Stimulated activated CD8-positive, alpha-beta memory T cell treated with anti-CD3 and anti-CD28 coated beads, Interleukin-15, amount 100 ng/mL, for 4 hours (primary cell): ENCODE measurements around the gene EFNA1.
A peak's percentile ranks its signal among the peaks of the same experiment; 100 is the strongest.

ENCODE experiments used
- DNase-seq, 2 donors: peaks; one replicate each; pipeline ENCODE4 v3.0.0-alpha.2; 2020; ENCODE audit warnings: low read depth in 2 of 2

Gene EFNA1

DNA sequence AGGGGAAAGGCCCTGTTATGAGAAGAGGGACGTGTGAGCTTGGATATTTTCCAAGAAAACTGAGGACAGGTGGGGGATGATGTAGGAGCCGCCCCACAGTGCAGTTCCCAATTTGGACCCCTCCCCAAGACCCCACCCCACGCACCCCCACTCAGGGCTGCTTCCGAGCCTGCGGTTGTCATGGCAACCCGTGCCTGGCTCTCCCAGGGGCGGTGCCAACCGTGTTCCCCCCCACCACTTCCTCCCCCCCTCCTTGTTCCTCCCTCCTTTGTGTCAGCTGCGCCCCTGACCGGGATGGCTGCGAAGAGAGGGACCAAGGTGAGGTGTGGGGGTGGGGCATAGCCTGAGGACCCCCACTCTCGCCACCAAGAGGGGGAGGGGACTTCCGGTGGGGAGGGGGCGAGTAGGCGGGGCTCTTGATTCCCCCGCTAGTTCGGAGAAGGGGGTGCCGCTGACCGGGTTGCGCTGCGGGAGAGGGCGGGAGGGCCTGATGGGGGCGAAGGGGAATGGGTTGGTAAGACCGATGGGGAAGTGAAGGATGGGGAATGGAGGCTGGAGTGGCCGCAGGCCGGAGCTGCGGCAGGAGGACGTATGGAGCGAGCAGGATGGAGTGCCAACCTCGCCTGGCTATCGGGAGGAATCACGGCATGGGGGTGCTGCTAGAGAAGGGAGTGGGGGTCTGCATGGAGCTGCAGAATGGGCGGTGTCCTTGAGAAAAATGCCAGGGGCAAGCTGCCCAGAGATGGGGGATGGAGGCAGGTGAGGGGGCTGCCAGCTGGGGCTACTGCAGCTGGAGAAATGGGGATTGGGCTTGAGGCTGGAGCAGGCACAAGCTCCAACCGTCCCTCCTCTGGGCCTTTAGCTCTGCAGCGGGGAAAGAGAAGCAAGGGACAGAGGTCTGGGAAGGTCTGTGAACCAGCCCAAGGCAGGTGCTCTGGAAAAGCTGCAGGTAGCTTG is 46.9 kb downstream of the EFNA1 start:
- DNase-seq: no peak

DNA sequence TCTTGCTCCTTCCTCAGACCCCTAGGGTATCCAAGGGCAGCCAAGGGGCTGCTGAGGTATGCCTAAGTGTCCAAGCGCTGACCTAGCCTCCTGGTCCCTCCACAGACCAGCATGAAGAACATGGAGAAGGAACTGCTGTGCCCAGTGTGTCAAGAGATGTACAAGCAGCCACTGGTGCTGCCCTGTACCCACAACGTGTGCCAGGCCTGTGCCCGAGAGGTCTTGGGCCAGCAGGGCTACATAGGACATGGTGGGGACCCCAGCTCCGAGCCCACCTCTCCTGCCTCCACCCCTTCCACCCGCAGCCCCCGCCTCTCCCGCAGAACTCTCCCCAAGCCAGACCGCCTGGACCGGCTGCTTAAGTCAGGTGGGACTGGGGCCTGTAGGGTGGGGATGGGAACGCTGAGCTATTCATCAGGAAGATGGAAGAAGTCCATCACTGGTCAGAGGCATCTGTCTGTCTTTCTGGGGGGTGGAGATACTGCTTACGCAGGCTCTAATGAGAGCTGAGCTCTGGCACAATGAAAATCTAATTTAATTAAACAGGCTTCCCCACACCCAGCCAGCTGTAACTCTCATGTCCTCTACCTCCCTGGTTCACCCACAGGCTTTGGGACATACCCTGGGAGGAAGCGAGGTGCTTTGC is 47.7 kb downstream of the EFNA1 start:
- DNase-seq: no peak

DNA sequence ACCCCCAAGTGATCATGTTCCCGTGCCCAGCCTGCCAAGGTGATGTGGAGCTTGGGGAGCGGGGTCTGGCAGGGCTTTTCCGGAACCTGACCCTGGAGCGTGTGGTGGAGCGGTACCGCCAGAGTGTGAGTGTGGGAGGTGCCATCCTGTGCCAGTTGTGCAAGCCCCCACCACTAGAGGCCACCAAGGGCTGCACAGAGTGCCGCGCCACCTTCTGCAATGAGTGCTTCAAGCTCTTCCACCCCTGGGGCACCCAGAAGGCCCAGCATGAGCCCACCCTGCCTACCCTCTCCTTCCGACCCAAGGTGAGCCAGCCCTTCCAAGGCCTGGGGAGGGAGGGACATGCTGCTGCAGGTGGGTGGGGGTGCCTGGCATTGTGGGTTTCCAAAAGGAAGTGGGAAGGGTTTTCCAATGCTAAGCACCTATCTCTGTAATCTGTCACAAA is 48.3 kb downstream of the EFNA1 start:
- no peak for DNase-seq

DNA sequence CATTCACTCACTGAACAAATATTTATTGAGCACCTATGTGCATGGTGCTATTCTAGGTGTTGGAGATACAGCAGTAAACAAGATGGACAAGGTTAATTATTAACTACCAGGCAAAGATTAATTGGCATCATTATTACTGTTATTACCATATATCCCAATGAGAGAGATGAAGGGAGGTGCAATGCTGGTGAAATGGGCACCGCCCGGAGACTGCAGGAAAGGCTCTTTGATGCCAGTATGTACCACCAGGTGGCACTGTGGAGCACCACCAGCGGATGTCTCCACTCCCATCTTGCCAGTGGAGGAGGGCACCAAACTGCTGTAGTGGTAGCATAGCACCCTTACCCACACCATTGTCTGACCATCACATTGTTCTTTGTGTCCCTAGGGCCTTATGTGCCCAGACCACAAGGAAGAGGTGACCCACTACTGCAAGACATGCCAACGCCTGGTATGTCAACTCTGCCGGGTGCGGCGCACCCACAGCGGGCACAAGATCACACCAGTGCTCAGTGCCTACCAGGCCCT is 48.9 kb downstream of the EFNA1 start:
- peak; percentile 52 to 64 for DNase-seq

DNA sequence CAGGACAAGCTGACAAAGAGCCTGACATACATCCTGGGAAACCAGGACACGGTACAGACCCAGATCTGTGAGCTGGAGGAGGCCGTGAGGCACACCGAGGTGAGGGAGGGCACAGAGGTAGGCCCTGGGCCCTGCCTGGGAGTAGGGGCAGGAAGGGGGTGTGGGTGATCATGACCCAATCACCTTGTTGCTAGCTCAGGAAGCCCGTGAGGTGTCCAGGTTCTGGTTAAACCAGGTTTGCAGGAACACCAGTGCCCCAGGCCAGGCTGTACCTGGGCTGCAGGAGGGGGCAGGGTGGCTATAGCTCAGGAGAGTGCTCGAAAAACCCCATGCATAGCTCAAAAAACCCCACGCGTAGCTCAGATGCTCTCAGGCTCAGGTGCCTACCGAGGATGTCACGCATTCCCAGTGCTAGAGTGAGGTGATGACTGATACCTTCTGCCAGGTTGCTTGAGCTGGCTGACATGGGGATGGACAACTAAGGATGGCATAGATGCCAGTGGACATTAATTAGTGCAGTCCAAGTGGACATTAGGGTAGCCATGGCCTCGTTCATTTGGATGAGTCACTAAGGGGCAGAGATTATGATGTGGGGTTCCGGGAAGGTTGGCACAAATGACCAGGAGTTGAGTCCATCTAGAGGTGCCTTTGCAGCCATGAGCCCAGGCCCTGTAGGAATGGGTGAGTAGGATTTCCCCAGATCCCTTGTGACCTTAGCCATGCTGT is 49.7 kb downstream of the EFNA1 start:
- DNase-seq: no peak

DNA sequence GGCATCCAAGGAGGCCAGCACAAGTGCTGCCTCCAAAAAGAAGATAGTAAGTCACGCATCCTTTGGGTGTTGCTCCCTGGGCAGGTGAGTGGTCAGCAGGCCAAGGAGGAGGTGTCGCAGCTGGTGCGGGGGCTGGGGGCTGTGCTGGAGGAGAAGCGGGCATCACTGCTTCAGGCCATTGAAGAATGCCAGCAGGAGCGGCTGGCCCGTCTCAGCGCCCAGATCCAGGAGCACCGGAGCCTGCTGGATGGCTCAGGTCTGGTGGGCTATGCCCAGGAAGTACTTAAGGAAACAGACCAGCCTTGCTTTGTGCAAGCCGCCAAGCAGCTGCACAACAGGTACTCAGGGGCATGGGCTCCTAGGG is 50.2 kb downstream of the EFNA1 start:
- DNase-seq: no peak

DNA sequence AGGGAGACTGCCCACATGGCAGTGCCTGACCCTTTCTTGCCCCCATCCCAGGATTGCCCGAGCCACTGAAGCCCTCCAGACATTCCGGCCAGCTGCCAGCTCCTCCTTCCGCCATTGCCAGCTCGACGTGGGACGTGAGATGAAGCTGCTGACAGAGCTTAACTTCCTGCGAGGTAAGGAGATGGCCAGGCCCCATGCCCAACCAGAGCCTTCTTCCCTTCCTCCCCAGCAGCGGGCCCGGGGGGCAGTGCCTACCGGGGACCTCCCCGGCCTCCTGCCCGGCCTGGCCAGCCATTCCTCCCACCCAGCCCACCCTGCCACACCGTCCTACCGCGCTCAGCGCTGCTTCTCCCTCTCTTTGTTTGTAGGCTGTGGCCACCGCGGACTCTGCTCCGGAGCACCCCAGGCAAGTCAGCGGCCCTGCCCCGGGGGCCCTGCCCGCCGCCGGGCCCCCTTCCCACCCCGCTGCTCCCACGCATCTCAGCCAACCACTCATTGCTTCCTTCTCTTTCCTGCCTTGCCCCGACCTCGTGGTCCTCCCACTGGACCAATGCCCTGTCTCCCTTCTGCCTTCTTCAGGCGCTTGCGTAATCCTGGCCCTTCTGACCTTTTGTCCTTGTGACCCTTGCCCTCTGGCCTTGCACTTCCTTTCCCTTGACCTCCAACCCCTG is 50.9 kb downstream of the EFNA1 start:
- no peak for DNase-seq

DNA sequence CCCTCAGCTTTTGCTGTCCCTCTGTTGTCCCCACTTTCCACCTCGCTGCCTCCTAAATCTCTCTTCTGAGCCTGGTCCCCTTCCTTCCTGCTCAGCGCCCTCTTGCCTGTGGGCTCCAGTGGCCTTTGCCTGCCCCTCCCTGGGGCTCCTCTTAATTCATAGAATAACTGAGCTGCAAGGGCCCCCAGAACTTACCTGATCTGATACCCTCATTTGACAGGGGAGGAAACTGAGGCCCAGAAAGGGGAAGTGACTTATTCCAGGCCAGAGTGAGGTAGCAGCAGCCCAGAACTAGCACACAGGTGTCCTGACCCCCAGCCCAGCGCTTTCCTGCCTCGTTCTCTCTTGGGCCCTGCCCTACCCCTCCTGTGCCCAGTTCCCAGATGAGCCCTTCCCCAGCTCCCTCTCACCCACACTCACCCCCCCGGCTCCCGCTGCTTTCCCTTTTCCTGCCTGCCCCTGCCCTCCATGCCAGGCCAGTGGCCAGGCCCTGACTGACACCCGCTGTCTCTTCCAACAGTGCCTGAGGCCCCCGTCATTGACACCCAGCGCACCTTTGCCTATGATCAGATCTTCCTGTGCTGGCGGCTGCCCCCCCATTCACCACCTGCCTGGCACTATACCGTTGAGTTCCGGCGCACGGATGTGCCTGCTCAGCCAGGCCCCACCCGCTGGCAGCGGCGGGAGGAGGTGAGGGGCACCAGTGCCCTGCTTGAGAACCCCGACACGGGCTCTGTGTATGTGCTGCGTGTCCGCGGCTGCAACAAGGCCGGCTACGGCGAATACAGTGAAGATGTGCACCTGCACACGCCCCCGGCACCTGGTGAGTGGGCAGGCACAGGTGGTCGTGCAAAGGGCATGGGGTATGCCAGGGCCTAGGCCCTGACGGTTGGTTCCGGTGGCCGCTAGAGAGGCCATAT is 51.7 kb downstream of the EFNA1 start:
- no peak for DNase-seq

DNA sequence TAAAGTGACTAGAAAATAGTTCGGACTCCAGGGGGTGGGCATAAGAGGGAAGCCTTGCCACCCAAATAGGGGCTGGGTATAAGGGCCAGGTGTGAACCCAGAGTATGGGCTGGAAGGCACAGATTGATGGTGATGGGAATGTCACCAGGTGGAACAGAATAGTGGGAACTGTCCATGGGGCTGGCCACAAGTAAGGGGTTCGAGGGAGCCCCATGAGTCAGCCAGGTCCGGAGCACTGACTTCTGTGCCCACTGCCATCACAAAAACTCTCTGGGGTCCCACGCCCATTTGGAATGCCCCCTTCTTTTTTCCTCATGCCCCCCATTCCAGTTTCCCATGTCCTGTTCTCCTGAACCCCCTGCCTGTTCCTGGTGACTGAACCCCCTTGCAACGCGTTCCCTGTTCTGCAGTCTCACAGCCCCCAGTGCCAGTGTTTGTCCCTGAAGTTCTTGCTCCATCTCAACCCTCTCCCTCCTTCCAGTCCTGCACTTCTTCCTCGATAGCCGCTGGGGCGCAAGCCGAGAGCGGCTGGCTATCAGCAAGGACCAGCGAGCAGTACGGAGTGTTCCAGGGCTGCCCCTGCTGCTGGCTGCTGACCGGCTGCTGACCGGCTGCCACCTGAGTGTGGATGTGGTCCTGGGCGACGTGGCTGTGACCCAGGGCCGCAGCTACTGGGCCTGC is 53.8 kb downstream of the EFNA1 start:
- no peak for DNase-seq

DNA sequence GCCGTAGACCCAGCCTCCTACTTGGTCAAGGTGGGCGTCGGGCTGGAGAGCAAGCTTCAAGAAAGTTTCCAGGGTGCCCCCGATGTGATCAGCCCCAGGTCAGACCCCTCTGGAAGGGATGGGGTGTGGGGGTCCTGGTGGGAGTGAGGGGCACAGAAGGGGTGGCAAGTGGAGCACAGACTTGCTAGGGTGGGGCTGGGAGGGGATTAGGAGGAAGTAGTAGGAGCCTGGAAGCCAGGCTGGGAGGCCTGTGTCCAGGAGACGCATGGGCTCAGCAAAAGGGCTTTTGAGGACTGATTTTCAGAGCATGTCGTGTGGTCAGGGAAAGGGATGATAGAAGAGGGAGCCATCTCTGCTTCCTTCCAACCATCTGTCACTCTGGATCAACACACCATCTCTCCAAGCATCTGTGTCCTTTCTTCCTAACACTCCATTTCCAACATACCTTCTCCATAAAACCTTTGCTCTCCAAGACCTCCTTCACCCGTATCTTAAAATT is 54.4 kb downstream of the EFNA1 start:
- no peak for DNase-seq

DNA sequence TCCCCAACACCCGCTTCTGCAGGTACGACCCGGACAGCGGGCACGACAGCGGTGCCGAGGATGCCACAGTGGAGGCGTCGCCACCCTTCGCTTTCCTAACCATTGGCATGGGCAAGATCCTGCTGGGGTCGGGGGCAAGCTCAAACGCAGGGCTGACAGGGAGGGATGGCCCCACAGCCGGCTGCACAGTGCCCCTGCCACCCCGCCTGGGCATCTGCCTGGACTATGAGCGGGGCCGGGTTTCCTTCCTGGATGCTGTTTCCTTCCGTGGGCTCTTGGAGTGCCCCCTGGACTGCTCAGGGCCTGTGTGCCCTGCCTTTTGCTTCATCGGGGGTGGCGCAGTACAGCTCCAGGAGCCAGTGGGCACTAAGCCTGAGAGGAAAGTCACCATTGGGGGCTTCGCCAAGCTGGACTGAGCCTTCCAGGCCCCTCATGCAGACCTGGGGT is 56.1 kb downstream of the EFNA1 start:
- no peak for DNase-seq

DNA sequence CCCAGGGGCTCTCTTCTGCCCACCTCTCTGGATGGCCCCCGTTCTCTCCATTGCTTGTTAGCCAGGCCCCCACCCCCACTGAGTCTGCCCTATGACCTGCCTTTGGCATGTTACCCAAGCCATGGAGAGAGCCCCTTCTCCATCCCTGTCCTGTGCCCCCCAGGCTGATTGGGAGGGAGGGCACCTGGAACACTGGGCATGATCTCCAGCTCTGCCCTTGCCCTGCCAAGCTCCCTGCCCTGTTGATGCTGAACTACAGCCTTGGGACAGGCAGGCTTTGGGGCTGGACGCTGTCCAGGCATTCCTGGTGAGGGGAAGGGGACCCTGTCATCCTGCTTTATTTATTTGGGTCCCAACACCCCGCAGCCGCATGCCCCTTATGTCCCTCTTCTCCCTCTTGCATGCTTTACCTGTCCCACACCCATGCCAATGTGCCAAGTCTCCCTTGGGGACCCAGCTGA is 56.7 kb downstream of the EFNA1 start:
- DNase-seq: no peak
